ENCODE data around the gene PLCB1. TPM values are rescaled to one million over a fixed set of nuclear protein-coding genes. Genes with fewer than 3 reads are reported as not detected.

The PLCB1 gene
- total RNA-seq, 1 donor: 35.4 TPM

DNA sequence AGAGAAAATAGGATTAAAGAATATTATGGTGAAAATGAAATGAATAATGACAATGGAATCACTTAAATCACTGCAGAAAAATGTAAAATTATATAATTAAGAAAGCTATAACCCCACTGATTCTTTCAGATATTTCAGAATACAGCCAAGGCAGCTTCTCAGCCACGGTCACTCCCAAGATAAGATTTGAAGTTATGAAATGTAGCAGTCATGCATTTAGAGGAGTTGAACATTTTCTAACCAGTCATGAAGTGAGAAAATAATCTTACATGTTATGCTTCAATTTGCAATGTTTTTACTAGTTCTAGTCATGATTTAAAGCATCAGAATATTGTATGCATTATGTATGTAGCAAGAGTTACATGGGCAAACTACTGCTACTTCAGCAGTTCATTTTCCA, 13.3 kb upstream of the PLCB1 start:
- TF ChIP-seq CTCF (IDR thresholded peaks at IDR 0.05; ENCODE audit: insufficient read depth, low read depth, low read length): no peak
- DNase-seq (ENCODE audit: low read depth): no peak
- no peak overlapping the region for H3K4me3 ChIP-seq (ENCODE audit: low read depth, low read length)

GRCh38 chr20:8121666-8122065, 10.4 kb upstream of the PLCB1 start:
- no peak for TF ChIP-seq CTCF (IDR thresholded peaks at IDR 0.05; ENCODE audit: insufficient read depth, low read depth, low read length)
- H3K4me3 ChIP-seq (ENCODE audit: low read depth, low read length): no peak overlapping the region
- DNase-seq (ENCODE audit: low read depth): no peak

GRCh38 chr20:8124639-8125038, 7.4 kb upstream of the PLCB1 start:
- no peak overlapping the region for H3K4me3 ChIP-seq (ENCODE audit: low read depth, low read length)
- DNase-seq (ENCODE audit: low read depth): no peak
- TF ChIP-seq CTCF (IDR thresholded peaks at IDR 0.05; ENCODE audit: insufficient read depth, low read depth, low read length): no peak

DNA sequence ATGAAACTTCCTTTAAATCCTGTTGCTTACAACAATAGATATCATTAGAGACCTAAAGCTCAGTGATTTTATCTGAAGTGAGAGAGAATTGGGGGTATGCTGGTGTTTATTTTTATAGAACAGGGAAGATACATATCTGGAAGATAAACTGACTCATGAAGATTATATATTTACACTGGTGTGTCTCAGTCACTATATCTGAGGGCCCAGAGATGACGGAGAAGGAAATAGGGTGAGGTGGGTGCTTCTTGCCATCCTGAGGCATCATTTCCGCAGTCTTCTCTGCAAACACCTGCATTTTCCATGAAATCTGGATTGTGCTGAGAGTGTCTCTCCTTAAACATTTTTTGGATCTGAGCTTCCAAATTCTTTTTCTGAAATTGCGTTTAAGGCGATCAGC, 5.9 kb upstream of the PLCB1 start:
- H3K4me3 ChIP-seq (ENCODE audit: low read depth, low read length): no peak overlapping the region
- no peak for DNase-seq (ENCODE audit: low read depth)
- no peak for TF ChIP-seq CTCF (IDR thresholded peaks at IDR 0.05; ENCODE audit: insufficient read depth, low read depth, low read length)

- H3K4me3 ChIP-seq (ENCODE audit: low read depth, low read length): no peak overlapping the region
- DNase-seq (ENCODE audit: low read depth): no peak
- TF ChIP-seq CTCF (IDR thresholded peaks at IDR 0.05; ENCODE audit: insufficient read depth, low read depth, low read length): no peak
Observed at GRCh38 chr20:8126841-8127378, 5.2 kb upstream of the PLCB1 start.

DNA sequence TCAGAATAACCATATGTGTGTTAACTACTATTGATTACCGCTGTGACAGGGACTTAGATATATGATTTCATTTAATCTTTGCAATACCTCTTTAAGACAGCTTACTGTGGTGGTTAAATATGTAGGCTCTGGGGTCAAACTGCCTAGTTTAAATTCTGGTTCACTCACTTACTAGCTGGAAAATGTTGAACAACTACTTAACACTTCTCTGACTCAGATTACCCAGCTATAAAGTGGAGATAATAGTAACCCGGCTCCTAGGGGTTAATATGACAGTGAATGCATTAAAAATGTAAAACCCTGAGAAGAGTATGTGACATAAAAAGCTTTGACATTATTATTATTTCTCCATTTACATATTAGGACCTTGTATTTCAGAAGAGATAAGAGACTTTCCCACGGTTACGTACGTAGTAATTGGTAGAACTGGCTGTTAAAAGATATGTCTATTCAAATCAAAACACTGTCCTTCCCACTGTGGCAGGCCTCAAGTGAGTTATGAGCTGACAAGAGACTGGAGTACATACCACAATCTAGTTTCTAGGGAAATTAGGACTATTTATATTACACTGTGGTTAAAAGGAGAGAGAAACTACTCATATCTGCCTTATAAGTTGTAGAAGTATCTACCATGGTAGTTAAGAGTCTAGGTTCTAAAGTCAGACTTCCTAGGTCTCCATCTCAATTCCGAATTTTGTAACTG, 4.4 kb upstream of the PLCB1 start:
- DNase-seq (ENCODE audit: low read depth): peak; percentile 45
- TF ChIP-seq CTCF (IDR thresholded peaks at IDR 0.05; ENCODE audit: insufficient read depth, low read depth, low read length): no peak
- no peak overlapping the region for H3K4me3 ChIP-seq (ENCODE audit: low read depth, low read length)

Data from fibroblast of villous mesenchyme (primary cell).